Gastrocnemius medialis (tissue), 4 donors: ENCODE results near the gene UPF3A. TPM values are rescaled to one million over a fixed set of nuclear protein-coding genes. Genes with fewer than 3 reads are reported as not detected.

Source experiments
- ATAC-seq, 2 donors: fragments of 150-250 bp; one replicate each; pipeline ENCODE4 v1.9.1; 2016
- DNase-seq, 2 donors: peaks; one replicate each; pipeline ENCODE4 v3.0.0-alpha.2; 2019
- H3K27ac ChIP-seq, 4 donors: fragments of 200-600 bp; sonication (generic); 1 replicate in 1 of 4; 2 replicates in 3 of 4; pipeline ENCODE4 v1.5.1; 2016 to 2018; ENCODE audit warnings: mild to moderate bottlenecking in 2 of 4, moderate library complexity in 1 of 4
- H3K27me3 ChIP-seq, 3 donors: fragments of 200-600 bp; sonication (generic) in 2 of 3; 1 replicate in 1 of 3; 2 replicates in 2 of 3; pipeline versions ENCODE4 v1.5.1 to v1.6.0; 2016 to 2019; ENCODE audit warnings: mild to moderate bottlenecking in 1 of 3, moderate library complexity in 1 of 3
- H3K36me3 ChIP-seq, 2 donors: fragments of 200-600 bp; sonication (generic) in 1 of 2; one replicate each; pipeline ENCODE4 v1.5.1; 2017 to 2018
- H3K4me1 ChIP-seq, 2 donors: fragments of 200-600 bp; sonication (generic) in 1 of 2; one replicate each; pipeline ENCODE4 v1.5.1; 2016 to 2017; ENCODE audit warnings: mild to moderate bottlenecking in 2 of 2
- H3K4me3 ChIP-seq, 4 donors: fragments of 200-600 bp; sonication (generic) in 3 of 4; 1 replicate in 1 of 4; 2 replicates in 3 of 4; pipeline ENCODE4 v1.5.1; 2016 to 2019; ENCODE audit warnings: mild to moderate bottlenecking in 2 of 4
- H3K9me3 ChIP-seq, 3 donors: fragments of 200-600 bp; sonication (generic) in 2 of 3; 1 replicate in 1 of 3; 2 replicates in 2 of 3; pipeline ENCODE4 v1.5.1; 2016 to 2019
- CTCF ChIP-seq, 5 experiments: fragments of 450-650 bp in 3 of 5; fragments of 200-600 bp in 2 of 5; sonication (generic) in 2 of 5; IDR thresholded peaks in 4 of 5; conservative IDR thresholded peaks in 1 of 5; 1 replicate in 4 of 5; 2 replicates in 1 of 5; pipeline ENCODE4 v1.5.1; 2016 to 2019; ENCODE audit warnings: antibody characterized with exemption in 5 of 5, mild to moderate bottlenecking in 3 of 5, moderate library complexity in 3 of 5
- POLR2A ChIP-seq, 2 donors: fragments of 450-650 bp; IDR thresholded peaks; one replicate each; pipeline ENCODE4 v1.6.1; 2017; ENCODE audit warnings: antibody characterized with exemption in 2 of 2, mild to moderate bottlenecking in 2 of 2, moderate library complexity in 2 of 2
- in situ Hi-C, 4 donors: fragments of 200-750 bp; cut with MboI; loops; one replicate each; pipeline versions ENCODE4 v1.15.0 to v1.8.0; 2017; ENCODE audit warnings: low sequenced_read_pairs in 4 of 4
- intact Hi-C: fragments of 100-400 bp; cut with DNase I; formaldehyde crosslinking; loops from one replicate; pipeline ENCODE4 v1.15.1; 2023; ENCODE audit warnings: low total_unique reads
- total RNA-seq, 4 donors: library from RNA; depleted of rRNA; stranded (reverse); fragments of >200 nt; gene quantifications; one replicate each; pipeline versions ENCODE4 v1.1.0 to v1.2.3, GENCODE V29; 2016

Gene UPF3A
- total RNA-seq, 4 donors from 2014 or later = 9.1 to 43.9 (median 24.0) TPM

GRCh38 chr13:114266241-114266640 lies 15.2 kb upstream of the UPF3A start:
- Histone ChIP-seq H3K27ac (no peak overlapping the region), H3K4me1 (no peaks in the 10 kb centered on the region), H3K9me3 (no peaks in the 10 kb centered on the region), H3K27me3 (no peaks in the 10 kb centered on the region), H3K36me3 (peaks cover 0 to 73% of the 10 kb centered on the region in 2 donors), H3K4me3 (no peak overlapping the region)
- intact Hi-C loops = no loop called here
- in situ Hi-C loops = no loop called here
- ATAC-seq = no peak
- no peak for TF ChIP-seq POLR2A (IDR thresholded peaks at IDR 0.05)
- TF ChIP-seq CTCF (IDR thresholded peaks at IDR 0.05 in 4 of 5, conservative IDR thresholded peaks at IDR 0.05 in 1 of 5) = no peak
- no peak for DNase-seq

- H3K4me1 ChIP-seq = no peaks in the 10 kb centered on the region
- no peaks in the 10 kb centered on the region for H3K27me3 ChIP-seq
- H3K9me3 ChIP-seq = no peaks in the 10 kb centered on the region
- H3K36me3 ChIP-seq = peaks cover 0 to 81% of the 10 kb centered on the region in 2 donors
- TF ChIP-seq CTCF (IDR thresholded peaks at IDR 0.05 in 4 of 5, conservative IDR thresholded peaks at IDR 0.05 in 1 of 5) = no peak
- no peak for TF ChIP-seq POLR2A (IDR thresholded peaks at IDR 0.05)
- H3K4me3 ChIP-seq = no peak overlapping the region
- intact Hi-C loops (no loop called here), in situ Hi-C loops (no loop called here)
- DNase-seq (no peak), ATAC-seq (no peak)
- no peak overlapping the region for H3K27ac ChIP-seq
Measured at GRCh38 chr13:114268344-114269280, 12.8 kb upstream of the UPF3A start.

GRCh38 chr13:114269281-114269770 lies 12.1 kb upstream of the UPF3A start:
- in situ Hi-C loops (no loop called here), intact Hi-C loops (no loop called here)
- no peaks in the 10 kb centered on the region for H3K4me1 ChIP-seq
- ATAC-seq = no peak
- TF ChIP-seq CTCF (IDR thresholded peaks at IDR 0.05 in 4 of 5, conservative IDR thresholded peaks at IDR 0.05 in 1 of 5) (no peak), POLR2A (IDR thresholded peaks at IDR 0.05) (no peak)
- H3K27me3 ChIP-seq = no peaks in the 10 kb centered on the region
- H3K36me3 ChIP-seq = peaks cover 0 to 78% of the 10 kb centered on the region in 2 donors
- no peak overlapping the region for H3K4me3 ChIP-seq
- DNase-seq = no peak
- H3K27ac ChIP-seq = no peak overlapping the region
- H3K9me3 ChIP-seq = no peaks in the 10 kb centered on the region

GRCh38 chr13:114272977-114273376 lies 8.4 kb upstream of the UPF3A start:
- Histone ChIP-seq H3K4me3 (no peak overlapping the region), H3K27me3 (no peaks in the 10 kb centered on the region), H3K4me1 (no peaks in the 10 kb centered on the region), H3K36me3 (peaks cover 0 to 54% of the 10 kb centered on the region in 2 donors), H3K27ac (no peak overlapping the region), H3K9me3 (no peaks in the 10 kb centered on the region)
- no peak for TF ChIP-seq CTCF (IDR thresholded peaks at IDR 0.05 in 4 of 5, conservative IDR thresholded peaks at IDR 0.05 in 1 of 5)
- TF ChIP-seq POLR2A (IDR thresholded peaks at IDR 0.05) = no peak
- intact Hi-C loops = no loop called here
- ATAC-seq (no peak), DNase-seq (no peak)
- in situ Hi-C loops = no loop called here
